Endodermal cell (in vitro differentiated cells): ENCODE data around the gene SART3. TPM values are rescaled to one million over a fixed set of nuclear protein-coding genes. Genes with fewer than 3 reads are reported as not detected.

Experiments used
- DNase-seq: peaks from one replicate; pipeline ENCODE4 v3.0.0-alpha.2; 2017
- H3K27ac ChIP-seq: 2 replicates; pipeline ENCODE4 v1.5.1; 2013; ENCODE audit warnings: mild to moderate bottlenecking, low read depth, low read length, moderate library complexity
- H3K27me3 ChIP-seq: 2 replicates; pipeline ENCODE4 v1.6.1; 2013; ENCODE audit warnings: mild to moderate bottlenecking, low read length, moderate library complexity; ENCODE audit not compliant: insufficient read depth, control insufficient read depth, poor library complexity, severe bottlenecking
- H3K36me3 ChIP-seq: 2 replicates; pipeline ENCODE4 v1.7.0; 2013; ENCODE audit warnings: mild to moderate bottlenecking, low read length, moderate library complexity; ENCODE audit not compliant: control insufficient read depth, insufficient read depth
- H3K4me1 ChIP-seq: one replicate; pipeline ENCODE4 v1.7.0; 2013; ENCODE audit warnings: low read length; ENCODE audit not compliant: control insufficient read depth, insufficient read depth
- H3K4me3 ChIP-seq: 2 replicates; pipeline ENCODE4 v1.5.1; 2013; ENCODE audit warnings: mild to moderate bottlenecking, low read length, moderate library complexity
- H3K9ac ChIP-seq: 2 replicates; pipeline ENCODE4 v1.6.1; 2013; ENCODE audit warnings: mild to moderate bottlenecking, low read length, moderate library complexity; ENCODE audit not compliant: poor library complexity, severe bottlenecking; ENCODE audit errors: extremely low read depth
- H3K9me3 ChIP-seq: 2 replicates; pipeline ENCODE4 v1.6.1; 2013; ENCODE audit warnings: mild to moderate bottlenecking, low read length, moderate library complexity; ENCODE audit not compliant: control insufficient read depth
- H3K27ac Mint-ChIP-seq: 2 replicates; pipeline ENCODE4 v1.8.0; 2020; ENCODE audit warnings: mixed read lengths
- H3K27me3 Mint-ChIP-seq: 2 replicates; pipeline ENCODE4 v1.8.0; 2021; ENCODE audit warnings: mild to moderate bottlenecking, mixed read lengths; ENCODE audit not compliant: insufficient read depth
- H3K36me3 Mint-ChIP-seq: 2 replicates; pipeline ENCODE4 v1.8.0; 2020; ENCODE audit warnings: low read depth, mixed read lengths
- H3K4me1 Mint-ChIP-seq: 2 replicates; pipeline ENCODE4 v1.8.0; 2020; ENCODE audit warnings: mixed read lengths
- H3K4me3 Mint-ChIP-seq: 2 replicates; pipeline ENCODE4 v1.8.0; 2020; ENCODE audit warnings: mild to moderate bottlenecking, moderate library complexity, mixed read lengths
- H3K9me3 Mint-ChIP-seq: 2 replicates; pipeline ENCODE4 v1.8.0; 2020; ENCODE audit warnings: mild to moderate bottlenecking, mixed read lengths
- WGBS, 2 experiments: methylation state at CpG; one replicate each; pipeline versions ENCODE4 v1.1.5 to v1.1.7; 2013; ENCODE audit warnings: missing lambda C conversion rate in 2 of 2, mixed read lengths in 1 of 2; ENCODE audit not compliant: insufficient coverage in 1 of 2, insufficient read length in 1 of 2; 5-methylcytosine and 5-hydroxymethylcytosine counted together
- total RNA-seq, 2 donors: library from RNA; stranded (reverse); fragmentation: NEBNext Ultra II Directional in 1 of 2; extraction: Animal tissue kit (Norgen Biotek cat#: 25700) in 1 of 2; gene quantifications; 2 replicates in 1 of 2; 3 replicates in 1 of 2; pipeline ENCODE4 v1.2.1, GENCODE V29; 2021
- TF ChIP-seq, protein P1 (sequence below): fragments of 200-600 bp; sonication (generic); conservative IDR thresholded peaks from 2 replicates; pipeline ENCODE4 v1.5.0; 2021; ENCODE audit warnings: antibody characterized with exemption, mild to moderate bottlenecking

SART3 gene
- total RNA-seq, 2 donors from 2014 or later: 83.5 to 86.2 TPM

DNA sequence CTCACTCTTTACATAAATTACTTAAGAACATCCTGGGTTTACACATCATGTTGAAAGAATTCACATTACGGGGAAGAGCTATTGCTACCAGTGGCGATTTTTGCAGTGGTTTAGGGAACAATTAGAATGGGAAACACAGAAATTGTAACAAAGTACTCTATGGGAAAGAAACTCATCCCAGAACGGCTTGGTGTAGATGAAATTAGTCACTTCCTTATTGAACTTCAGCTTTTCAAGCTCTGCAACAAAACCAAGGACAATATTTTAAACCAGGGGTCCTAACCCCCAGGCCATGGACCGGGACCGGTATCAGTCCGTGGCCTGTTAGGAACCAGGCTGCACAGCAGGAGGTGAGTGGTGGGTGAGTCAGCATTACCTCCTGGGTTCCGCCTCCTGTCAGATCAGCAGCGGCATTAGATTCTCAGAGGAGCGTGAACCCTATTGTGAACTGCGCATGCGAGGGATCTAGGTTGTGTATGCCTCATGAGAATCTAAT, 78.2 kb downstream of the SART3 start:
- Mint-ChIP-seq H3K4me1 (peaks cover 4% of the 10 kb centered on the region), H3K27ac (no peak overlapping the region), H3K36me3 (no peaks in the 10 kb centered on the region), H3K27me3 (peaks cover 5% of the 10 kb centered on the region), H3K9me3 (peaks cover 12% of the 10 kb centered on the region), H3K4me3 (no peak overlapping the region)
- TF ChIP-seq, protein P1, sequence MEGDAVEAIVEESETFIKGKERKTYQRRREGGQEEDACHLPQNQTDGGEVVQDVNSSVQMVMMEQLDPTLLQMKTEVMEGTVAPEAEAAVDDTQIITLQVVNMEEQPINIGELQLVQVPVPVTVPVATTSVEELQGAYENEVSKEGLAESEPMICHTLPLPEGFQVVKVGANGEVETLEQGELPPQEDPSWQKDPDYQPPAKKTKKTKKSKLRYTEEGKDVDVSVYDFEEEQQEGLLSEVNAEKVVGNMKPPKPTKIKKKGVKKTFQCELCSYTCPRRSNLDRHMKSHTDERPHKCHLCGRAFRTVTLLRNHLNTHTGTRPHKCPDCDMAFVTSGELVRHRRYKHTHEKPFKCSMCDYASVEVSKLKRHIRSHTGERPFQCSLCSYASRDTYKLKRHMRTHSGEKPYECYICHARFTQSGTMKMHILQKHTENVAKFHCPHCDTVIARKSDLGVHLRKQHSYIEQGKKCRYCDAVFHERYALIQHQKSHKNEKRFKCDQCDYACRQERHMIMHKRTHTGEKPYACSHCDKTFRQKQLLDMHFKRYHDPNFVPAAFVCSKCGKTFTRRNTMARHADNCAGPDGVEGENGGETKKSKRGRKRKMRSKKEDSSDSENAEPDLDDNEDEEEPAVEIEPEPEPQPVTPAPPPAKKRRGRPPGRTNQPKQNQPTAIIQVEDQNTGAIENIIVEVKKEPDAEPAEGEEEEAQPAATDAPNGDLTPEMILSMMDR: no peak
- Histone ChIP-seq H3K9me3 (peaks cover 9% of the 10 kb centered on the region), H3K27me3 (no peaks in the 10 kb centered on the region), H3K4me3 (no peak overlapping the region), H3K27ac (no peak overlapping the region), H3K36me3 (no peaks in the 10 kb centered on the region), H3K9ac (no peak overlapping the region), H3K4me1 (no peaks in the 10 kb centered on the region)
- DNase-seq: peak; percentile 78
- 53 to 60% methylated on average over 6 to 11 of the region's 11 CpGs for WGBS, 2 experiments

DNA sequence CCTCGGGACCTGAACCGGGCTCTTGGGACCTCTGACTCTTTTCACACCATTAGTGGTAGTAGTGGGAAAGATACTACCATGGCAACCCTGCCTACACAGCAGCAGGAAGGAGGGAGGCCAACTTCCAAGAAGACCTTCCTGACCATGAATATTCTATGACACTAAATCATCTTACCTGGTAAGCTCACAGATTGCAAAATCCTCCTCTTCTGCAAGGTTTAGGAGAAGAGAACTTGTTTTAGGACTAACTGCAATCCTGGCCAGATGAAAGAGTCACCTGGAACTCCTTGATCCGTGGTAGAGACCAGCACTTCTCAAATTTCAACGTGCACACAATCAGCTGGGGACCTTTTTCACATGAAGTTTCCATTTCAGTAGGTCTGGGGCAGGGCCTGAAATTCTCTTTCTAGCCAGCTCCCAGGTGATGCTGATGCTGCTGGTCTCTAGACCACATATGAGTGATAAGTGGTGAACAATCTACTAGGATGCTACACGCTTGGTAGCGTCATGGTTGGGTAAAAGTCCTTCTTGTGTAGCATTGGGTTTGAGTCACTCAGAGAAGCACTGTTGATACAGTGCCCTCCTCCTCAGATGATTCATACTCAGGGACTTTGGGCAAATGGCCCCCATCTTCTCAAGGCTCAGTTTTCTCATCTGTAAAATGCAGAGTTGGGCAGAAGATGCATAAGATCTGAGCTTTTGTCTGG, 81.5 kb downstream of the SART3 start:
- H3K27ac ChIP-seq: no peak overlapping the region
- peaks cover 4% of the 10 kb centered on the region for H3K4me1 Mint-ChIP-seq
- H3K27me3 Mint-ChIP-seq: peaks cover 5% of the 10 kb centered on the region
- no peak overlapping the region for H3K27ac Mint-ChIP-seq
- 55 to 85% methylated on average over 2 to 6 of the region's 6 CpGs for WGBS, 2 experiments
- no peak overlapping the region for H3K4me3 Mint-ChIP-seq
- no peak for DNase-seq
- no peaks in the 10 kb centered on the region for H3K9me3 ChIP-seq
- H3K36me3 ChIP-seq: no peaks in the 10 kb centered on the region
- no peak overlapping the region for H3K9ac ChIP-seq
- no peaks in the 10 kb centered on the region for H3K9me3 Mint-ChIP-seq
- TF ChIP-seq, protein P1: no peak
- H3K27me3 ChIP-seq: no peaks in the 10 kb centered on the region
- H3K4me1 ChIP-seq: no peaks in the 10 kb centered on the region
- no peak overlapping the region for H3K4me3 ChIP-seq
- H3K36me3 Mint-ChIP-seq: no peaks in the 10 kb centered on the region

DNA sequence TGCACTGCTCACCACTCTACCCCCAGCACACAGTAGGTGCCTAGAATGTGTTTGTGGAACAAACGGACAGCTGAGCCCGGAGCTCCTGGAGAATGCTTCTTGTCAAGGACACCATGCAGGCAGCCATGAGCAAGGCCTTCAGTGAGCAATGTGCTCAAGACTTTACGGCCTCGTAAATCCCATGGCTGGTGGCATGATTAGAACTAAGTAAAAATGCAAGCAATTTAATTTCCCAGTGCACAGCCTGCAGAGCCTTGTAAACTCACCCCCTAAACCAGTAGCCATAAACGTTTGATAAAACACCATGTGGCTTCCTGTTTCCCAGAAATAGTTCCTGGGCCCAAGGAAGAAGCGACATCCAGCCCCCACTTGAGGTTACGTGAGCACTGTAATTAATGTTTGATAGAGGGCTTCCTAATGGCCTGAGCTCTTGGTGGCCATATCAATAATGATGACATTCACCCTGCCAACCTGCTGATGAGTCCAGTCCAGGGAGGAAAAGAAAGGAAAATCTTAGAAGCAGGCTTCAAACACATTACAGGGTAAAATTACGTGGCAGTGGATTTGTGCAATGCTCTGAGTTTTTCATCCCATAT, 82.3 kb downstream of the SART3 start:
- H3K27me3 Mint-ChIP-seq: peaks cover 5% of the 10 kb centered on the region
- H3K27ac ChIP-seq: no peak overlapping the region
- WGBS, 2 experiments: 91 to 93% methylated on average over 6 to 8 of the region's 8 CpGs

More for the DNA sequence above, 82.3 kb downstream of the SART3 start:
- no peak for DNase-seq
- no peaks in the 10 kb centered on the region for H3K9me3 ChIP-seq
- no peak overlapping the region for H3K9ac ChIP-seq
- no peaks in the 10 kb centered on the region for H3K36me3 Mint-ChIP-seq
- H3K27me3 ChIP-seq: no peaks in the 10 kb centered on the region
- TF ChIP-seq, protein P1: no peak
- no peak overlapping the region for H3K4me3 ChIP-seq
- peaks cover 4% of the 10 kb centered on the region for H3K4me1 Mint-ChIP-seq
- no peak overlapping the region for H3K4me3 Mint-ChIP-seq
- H3K36me3 ChIP-seq: no peaks in the 10 kb centered on the region
- H3K4me1 ChIP-seq: no peaks in the 10 kb centered on the region
- no peak overlapping the region for H3K27ac Mint-ChIP-seq
- H3K9me3 Mint-ChIP-seq: no peaks in the 10 kb centered on the region
